HEK293T (cell line): ENCODE results near the gene TCF19.

ENCODE experiments used
- ARNT ChIP-seq: fragments of 450-650 bp; IDR thresholded peaks from 2 replicates; pipeline ENCODE4 v1.6.1; 2017; ENCODE audit warnings: mild to moderate bottlenecking
- BHLHE40 ChIP-seq: fragments of 450-650 bp; IDR thresholded peaks from 2 replicates; pipeline ENCODE4 v1.6.1; 2016; ENCODE audit warnings: mild to moderate bottlenecking, moderate library complexity, borderline replicate concordance
- CTBP1 ChIP-seq: fragments of 450-650 bp; IDR thresholded peaks from 2 replicates; pipeline ENCODE4 v1.6.1; 2016; ENCODE audit warnings: borderline replicate concordance
- FOXA1 ChIP-seq: fragments of 450-650 bp; IDR thresholded peaks from 2 replicates; pipeline ENCODE4 v1.6.1; 2016; ENCODE audit warnings: mild to moderate bottlenecking
- FOXK2 ChIP-seq: fragments of 450-650 bp; IDR thresholded peaks from 2 replicates; pipeline ENCODE4 v1.6.1; 2016; ENCODE audit warnings: mild to moderate bottlenecking
- FOXM1 ChIP-seq: fragments of 450-650 bp; IDR thresholded peaks from 2 replicates; pipeline ENCODE4 v1.6.1; 2017; ENCODE audit warnings: mild to moderate bottlenecking, borderline replicate concordance
- L3MBTL2 ChIP-seq: fragments of 450-650 bp; conservative IDR thresholded peaks from 2 replicates; pipeline ENCODE4 v1.6.1; 2016; ENCODE audit warnings: mild to moderate bottlenecking
- NFRKB ChIP-seq: fragments of 450-650 bp; IDR thresholded peaks from 2 replicates; pipeline ENCODE4 v1.6.1; 2016; ENCODE audit warnings: mild to moderate bottlenecking, moderate library complexity
- PKNOX1 ChIP-seq: fragments of 450-650 bp; IDR thresholded peaks from 2 replicates; pipeline ENCODE4 v1.6.1; 2016
- SP1 ChIP-seq: fragments of 450-650 bp; IDR thresholded peaks from 2 replicates; pipeline ENCODE4 v1.6.1; 2017
- SUZ12 ChIP-seq: fragments of 450-650 bp; IDR thresholded peaks from 2 replicates; pipeline ENCODE4 v1.6.1; 2016; ENCODE audit warnings: mild to moderate bottlenecking
- TARDBP ChIP-seq: fragments of 450-650 bp; IDR thresholded peaks from 2 replicates; pipeline ENCODE4 v1.6.1; 2016

GRCh38 chr6:31129130-31129529, 29.3 kb upstream of the TCF19 start:
- no peak for TF ChIP-seq TARDBP
- no peak for TF ChIP-seq FOXA1
- no peak for TF ChIP-seq FOXK2
- no peak for TF ChIP-seq CTBP1
- TF ChIP-seq FOXM1 = no peak
- TF ChIP-seq ARNT = no peak
- no peak for TF ChIP-seq SP1
- TF ChIP-seq L3MBTL2 = no peak
- no peak for TF ChIP-seq SUZ12
- no peak for TF ChIP-seq PKNOX1
- TF ChIP-seq NFRKB = no peak
- TF ChIP-seq BHLHE40 = no peak
